ENCODE data around the gene ITFG1. TPM values are rescaled to one million over a fixed set of nuclear protein-coding genes. Genes with fewer than 3 reads are reported as not detected.

ITFG1 gene
- total RNA-seq, 1 experiment from 2014 or later, result 20.0 TPM

DNA sequence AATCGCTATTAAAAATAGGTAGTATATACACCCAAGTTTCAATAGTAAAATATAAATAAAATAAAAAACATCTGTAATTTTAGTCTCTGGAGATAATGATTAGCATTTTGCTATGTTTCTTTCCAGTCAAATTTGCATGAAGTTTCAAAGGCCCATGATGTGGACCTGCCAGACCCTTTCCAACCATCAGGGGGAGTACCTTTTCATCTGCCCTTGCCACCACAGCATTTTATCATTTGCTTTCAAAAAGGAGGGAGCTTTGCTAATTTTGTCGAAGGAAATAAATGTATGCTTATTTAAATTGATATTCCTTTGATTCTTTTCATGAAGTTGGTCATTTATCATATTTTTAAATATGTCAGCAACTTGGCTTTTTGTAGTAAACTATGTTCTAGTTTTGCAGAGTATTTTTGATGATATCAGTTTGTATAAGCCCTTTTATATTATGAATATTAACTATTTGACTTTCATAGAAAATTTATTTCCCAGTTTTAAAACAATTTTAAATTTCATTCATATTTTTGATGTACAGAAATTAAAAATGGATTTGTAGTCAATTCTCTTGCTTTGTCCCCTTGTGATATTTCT lies 201.9 kb downstream of the ITFG1 start:
- no peaks in the 10 kb centered on the region for H3K9me3 ChIP-seq (ENCODE audit: low read length)
- TF ChIP-seq EZH2 (IDR thresholded peaks at IDR 0.05; ENCODE audit: low read length, unreplicated experiment), result no peak
- no peak for TF ChIP-seq EZH2phosphoT487 (IDR thresholded peaks at IDR 0.05; ENCODE audit: borderline replicate concordance, low read length)
- TF ChIP-seq, protein P1, sequence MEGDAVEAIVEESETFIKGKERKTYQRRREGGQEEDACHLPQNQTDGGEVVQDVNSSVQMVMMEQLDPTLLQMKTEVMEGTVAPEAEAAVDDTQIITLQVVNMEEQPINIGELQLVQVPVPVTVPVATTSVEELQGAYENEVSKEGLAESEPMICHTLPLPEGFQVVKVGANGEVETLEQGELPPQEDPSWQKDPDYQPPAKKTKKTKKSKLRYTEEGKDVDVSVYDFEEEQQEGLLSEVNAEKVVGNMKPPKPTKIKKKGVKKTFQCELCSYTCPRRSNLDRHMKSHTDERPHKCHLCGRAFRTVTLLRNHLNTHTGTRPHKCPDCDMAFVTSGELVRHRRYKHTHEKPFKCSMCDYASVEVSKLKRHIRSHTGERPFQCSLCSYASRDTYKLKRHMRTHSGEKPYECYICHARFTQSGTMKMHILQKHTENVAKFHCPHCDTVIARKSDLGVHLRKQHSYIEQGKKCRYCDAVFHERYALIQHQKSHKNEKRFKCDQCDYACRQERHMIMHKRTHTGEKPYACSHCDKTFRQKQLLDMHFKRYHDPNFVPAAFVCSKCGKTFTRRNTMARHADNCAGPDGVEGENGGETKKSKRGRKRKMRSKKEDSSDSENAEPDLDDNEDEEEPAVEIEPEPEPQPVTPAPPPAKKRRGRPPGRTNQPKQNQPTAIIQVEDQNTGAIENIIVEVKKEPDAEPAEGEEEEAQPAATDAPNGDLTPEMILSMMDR (conservative IDR thresholded peaks at IDR 0.05; ENCODE audit: low read depth, low read length), result peak; percentile 65
- intact Hi-C loops (cut with micrococcal nuclease), result loop anchor here (5.0 kb wide), 2 partner anchors 793 to 908 kb away; no protein-coding TSS in a partner anchor
- ATAC-seq (no peak; the same call in 1 of the 2 replicates), DNase-seq (peak; percentile 46)
- no peak overlapping the region for H3K4me3 ChIP-seq (ENCODE audit: low read length)
- ChIA-PET POLR2A (ENCODE audit: unreplicated experiment) (no interaction called here), CTCF (interaction anchor here (0.6 kb wide), 1 partner anchor 906 kb away, joined by 3 read pairs; no protein-coding TSS in a partner anchor)
- no peaks in the 10 kb centered on the region for H3F3A ChIP-seq (ENCODE audit: low read length, unreplicated experiment)
- no peaks in the 10 kb centered on the region for H3K79me2 ChIP-seq (ENCODE audit: low read length)
- no peak overlapping the region for H3K9ac ChIP-seq (ENCODE audit: low read length)
- H3K27ac ChIP-seq (ENCODE audit: low read length), result no peak overlapping the region
- no peaks in the 10 kb centered on the region for H3K27me3 ChIP-seq (ENCODE audit: low read length)
- no peaks in the 10 kb centered on the region for H3K9me2 ChIP-seq (replicated peaks; ENCODE audit: low read length)
- H4K20me1 ChIP-seq (ENCODE audit: low read length), result no peaks in the 10 kb centered on the region
- H3K4me2 ChIP-seq (ENCODE audit: low read length), result no peak overlapping the region
- H3K4me1 ChIP-seq (ENCODE audit: insufficient read depth, low read length), result no peaks in the 10 kb centered on the region
- no TSS peak for BruUV-seq (replicated peaks)
- no peak overlapping the region for H2AFZ ChIP-seq (ENCODE audit: low read length)
- H3K36me3 ChIP-seq (ENCODE audit: low read depth, low read length), result no peaks in the 10 kb centered on the region

DNA sequence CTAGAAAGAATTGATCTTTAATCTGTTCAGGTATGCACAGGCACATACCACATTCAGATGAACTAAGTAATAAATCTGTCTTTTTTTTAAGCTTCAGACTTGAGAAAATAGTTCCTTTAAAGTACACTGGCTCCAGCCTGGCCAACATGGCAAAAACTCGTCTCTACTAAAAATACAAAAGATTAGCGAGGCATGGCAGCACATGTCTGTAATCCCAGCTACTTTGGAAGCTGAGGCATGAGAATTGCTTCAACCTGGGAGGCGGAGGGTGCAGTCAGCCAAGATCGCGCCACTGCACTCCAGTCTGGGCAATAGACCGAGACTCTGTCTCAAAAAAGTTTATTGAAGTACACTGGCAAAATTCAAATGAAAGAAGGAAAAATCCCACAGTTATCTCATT lies 206.1 kb downstream of the ITFG1 start:
- ATAC-seq, result no peak
- Histone ChIP-seq H2AFZ (ENCODE audit: low read length) (no peak overlapping the region), H3K4me3 (ENCODE audit: low read length) (no peak overlapping the region), H3K9ac (ENCODE audit: low read length) (no peak overlapping the region), H3F3A (ENCODE audit: low read length, unreplicated experiment) (no peaks in the 10 kb centered on the region), H3K9me3 (ENCODE audit: low read length) (no peaks in the 10 kb centered on the region), H3K36me3 (ENCODE audit: low read depth, low read length) (no peaks in the 10 kb centered on the region), H3K79me2 (ENCODE audit: low read length) (no peaks in the 10 kb centered on the region), H3K4me1 (ENCODE audit: insufficient read depth, low read length) (no peaks in the 10 kb centered on the region), H4K20me1 (ENCODE audit: low read length) (no peaks in the 10 kb centered on the region), H3K27ac (ENCODE audit: low read length) (no peak overlapping the region), H3K4me2 (ENCODE audit: low read length) (no peak overlapping the region), H3K9me2 (replicated peaks; ENCODE audit: low read length) (no peaks in the 10 kb centered on the region), H3K27me3 (ENCODE audit: low read length) (no peaks in the 10 kb centered on the region)
- no peak for DNase-seq
- intact Hi-C loops (cut with micrococcal nuclease), result loop anchor here (5.0 kb wide), 2 partner anchors 798 to 913 kb away; no protein-coding TSS in a partner anchor
- TF ChIP-seq EZH2phosphoT487 (IDR thresholded peaks at IDR 0.05; ENCODE audit: borderline replicate concordance, low read length) (no peak), EZH2 (IDR thresholded peaks at IDR 0.05; ENCODE audit: low read length, unreplicated experiment) (no peak)
- TF ChIP-seq, protein P1 (conservative IDR thresholded peaks at IDR 0.05; ENCODE audit: low read depth, low read length), result no peak
- POLR2A ChIA-PET (ENCODE audit: unreplicated experiment), result no interaction called here
- CTCF ChIA-PET, result no interaction called here
- BruUV-seq (replicated peaks), result no TSS peak

DNA sequence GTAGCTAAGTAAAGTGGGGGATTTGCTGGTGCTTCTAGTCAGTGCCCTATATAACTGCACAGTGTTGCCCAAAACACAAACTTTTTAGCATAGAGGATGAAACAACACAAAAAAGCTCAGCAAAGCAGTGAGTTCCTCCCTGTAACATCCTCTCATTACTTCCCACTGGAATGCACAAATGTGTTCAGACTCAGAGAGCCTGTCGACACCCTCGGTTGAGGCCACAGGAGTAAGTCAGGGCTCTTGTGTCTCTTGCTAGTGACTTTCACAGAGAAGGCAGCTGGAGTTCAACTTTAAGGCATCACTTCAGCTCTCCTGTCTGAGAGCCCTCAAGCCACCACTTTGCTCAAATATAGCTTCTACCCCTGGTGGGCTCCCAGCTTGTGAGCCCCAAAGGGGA lies 209.9 kb downstream of the ITFG1 start:
- Histone ChIP-seq H2AFZ (ENCODE audit: low read length) (no peak overlapping the region), H3K9me2 (replicated peaks; ENCODE audit: low read length) (no peaks in the 10 kb centered on the region), H3K36me3 (ENCODE audit: low read depth, low read length) (no peaks in the 10 kb centered on the region), H3K4me3 (ENCODE audit: low read length) (no peak overlapping the region), H3K9me3 (ENCODE audit: low read length) (no peaks in the 10 kb centered on the region), H3K27ac (ENCODE audit: low read length) (no peak overlapping the region), H3K9ac (ENCODE audit: low read length) (no peak overlapping the region), H3K79me2 (ENCODE audit: low read length) (no peaks in the 10 kb centered on the region), H4K20me1 (ENCODE audit: low read length) (no peaks in the 10 kb centered on the region), H3K4me1 (ENCODE audit: insufficient read depth, low read length) (no peaks in the 10 kb centered on the region), H3F3A (ENCODE audit: low read length, unreplicated experiment) (no peaks in the 10 kb centered on the region), H3K27me3 (ENCODE audit: low read length) (no peaks in the 10 kb centered on the region), H3K4me2 (ENCODE audit: low read length) (no peak overlapping the region)
- no peak for ATAC-seq
- CTCF ChIA-PET, result no interaction called here
- BruUV-seq (replicated peaks), result no TSS peak
- intact Hi-C loops (cut with micrococcal nuclease), result no loop called here
- no peak for DNase-seq
- TF ChIP-seq EZH2 (IDR thresholded peaks at IDR 0.05; ENCODE audit: low read length, unreplicated experiment), result no peak
- TF ChIP-seq EZH2phosphoT487 (IDR thresholded peaks at IDR 0.05; ENCODE audit: borderline replicate concordance, low read length), result no peak
- TF ChIP-seq, protein P1 (conservative IDR thresholded peaks at IDR 0.05; ENCODE audit: low read depth, low read length), result no peak
- POLR2A ChIA-PET (ENCODE audit: unreplicated experiment), result no interaction called here

All from PC-3 (cell line).